Putamen (tissue), 1 donor: ENCODE measurements around the gene SERPINB8.

Experiments
- DNase-seq: peaks from one replicate; pipeline ENCODE4 v3.0.0-alpha.2; 2016; ENCODE audit warnings: low spot score

Gene SERPINB8

GRCh38 chr18:64017870-64018269 is 48.0 kb downstream of the SERPINB8 start:
- no peak for DNase-seq

GRCh38 chr18:64019922-64020756 is 50.3 kb downstream of the SERPINB8 start:
- no peak for DNase-seq

DNA sequence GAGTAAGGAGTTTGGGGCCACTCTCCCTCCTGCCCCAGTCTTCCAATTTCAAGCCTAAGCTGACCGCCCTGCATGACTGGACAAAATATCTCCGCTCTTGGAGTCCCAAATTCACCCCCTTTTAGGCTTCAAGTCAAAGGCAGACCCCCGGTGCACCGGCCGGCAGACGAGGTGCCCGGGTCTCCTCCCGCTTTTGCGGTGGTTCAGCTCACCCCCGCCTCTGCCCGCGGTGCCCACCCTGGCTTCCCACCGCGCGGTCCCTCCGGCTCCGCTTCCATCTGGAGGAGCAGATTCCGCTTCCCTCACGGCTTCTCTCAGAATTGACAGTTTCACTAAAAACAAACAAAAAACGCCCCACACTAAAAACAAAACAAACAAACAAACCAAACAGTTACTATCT is 56.5 kb downstream of the SERPINB8 start:
- no peak for DNase-seq

DNA sequence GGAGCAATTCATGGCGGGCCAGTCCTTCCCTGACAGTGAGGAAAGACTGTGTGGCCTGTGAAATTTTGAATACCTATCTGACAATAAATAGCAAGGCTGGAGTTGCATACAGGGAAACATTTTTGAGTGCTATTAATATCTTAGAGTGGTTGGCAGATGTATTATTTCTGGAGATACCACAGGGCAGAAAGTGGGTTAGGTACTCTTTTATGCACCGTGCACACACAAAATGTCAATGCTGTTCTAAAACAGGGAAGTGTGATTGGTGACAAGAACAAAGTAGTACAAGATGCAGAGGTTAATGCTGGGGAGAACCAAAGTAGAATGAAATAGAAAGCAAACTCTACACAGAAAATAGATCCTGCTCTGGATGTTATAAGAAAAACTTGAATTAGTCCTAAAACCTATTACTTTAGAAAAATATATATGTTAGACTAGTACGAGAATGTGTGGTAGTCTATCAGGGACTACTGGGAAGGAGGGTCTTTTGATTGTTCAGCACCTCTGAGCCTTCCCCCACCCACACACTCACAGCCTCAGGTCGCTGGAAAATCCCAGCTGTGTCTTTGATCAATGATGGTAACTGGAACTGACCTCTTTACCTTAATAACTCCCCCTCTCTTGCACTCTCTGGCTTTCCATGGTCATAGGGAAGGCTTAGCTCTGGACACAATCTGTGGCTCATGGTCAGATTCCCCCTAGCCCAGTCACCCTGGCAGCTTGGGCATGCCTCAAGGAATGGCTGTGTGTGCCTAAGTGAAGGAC is 58.2 kb downstream of the SERPINB8 start:
- peak; percentile 13 for DNase-seq

GRCh38 chr18:64029096-64029495 is 59.2 kb downstream of the SERPINB8 start:
- DNase-seq = no peak

- no peak for DNase-seq
Measured at GRCh38 chr18:64031411-64031810, 61.5 kb downstream of the SERPINB8 start.

GRCh38 chr18:64032312-64032711 is 62.4 kb downstream of the SERPINB8 start:
- DNase-seq = no peak

DNA sequence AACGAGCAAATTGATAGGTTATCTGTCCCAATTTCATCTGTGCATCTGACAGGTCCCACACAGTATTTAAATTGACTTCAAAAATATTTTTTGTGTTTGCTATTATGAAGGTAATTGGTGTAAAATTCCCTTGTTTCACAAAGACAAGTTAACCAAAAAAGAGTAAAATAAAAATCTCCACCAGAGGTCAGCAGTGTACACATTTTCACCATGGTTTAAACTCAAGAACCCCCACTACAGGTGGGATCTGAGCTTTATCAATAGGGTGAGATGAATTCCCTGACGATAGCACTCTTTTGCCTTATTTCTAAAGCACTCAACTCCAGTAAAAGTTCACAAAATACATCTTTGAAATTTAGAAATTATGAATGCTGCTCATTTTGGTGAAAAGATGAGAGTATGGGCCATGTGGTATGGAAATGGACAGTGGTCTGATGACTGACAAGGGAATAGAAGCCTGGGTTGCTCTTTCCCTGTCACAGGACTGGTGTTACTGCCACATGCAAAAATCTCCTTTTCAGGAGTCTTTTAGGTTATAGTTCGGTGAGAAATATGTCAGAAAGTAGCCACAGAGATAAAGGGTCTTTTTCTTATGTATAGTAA is 68.0 kb downstream of the SERPINB8 start:
- no peak for DNase-seq
